DOHH2 (cell line): ENCODE measurements around the gene UBE2R2.

ENCODE experiments used
- EZH2phosphoT487 ChIP-seq: fragments of 200-600 bp; sonication (generic); IDR thresholded peaks from 2 replicates; pipeline ENCODE4 v1.6.1; 2017; ENCODE audit warnings: borderline replicate concordance, mild to moderate bottlenecking, antibody characterized with exemption, low read length, moderate library complexity, mixed read lengths
- TF ChIP-seq, protein P1 (sequence below): fragments of 200-600 bp; sonication (generic); IDR thresholded peaks from one replicate; pipeline ENCODE4 v1.5.1; 2014; ENCODE audit warnings: antibody characterized with exemption, mild to moderate bottlenecking, low read depth, low read length; ENCODE audit not compliant: poor library complexity, severe bottlenecking

DNA sequence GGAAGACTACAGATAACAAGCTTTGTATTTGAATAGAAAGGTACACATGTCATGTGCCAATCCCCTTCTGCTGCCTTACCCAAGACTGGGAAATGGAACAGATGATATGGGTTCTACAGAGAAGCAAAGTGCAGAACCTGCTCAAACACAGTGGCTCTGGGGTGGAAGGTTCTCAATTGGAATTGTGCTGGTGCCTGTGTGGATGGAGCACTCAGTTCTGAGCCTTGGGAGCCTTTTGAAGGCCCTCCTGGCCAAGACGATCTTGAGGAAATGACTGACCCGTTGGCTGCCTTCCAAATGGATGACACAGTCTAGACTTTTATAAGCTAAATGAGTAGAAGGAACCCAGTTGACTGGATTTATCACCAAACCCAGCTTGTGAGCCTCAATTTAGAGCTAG is 25.8 kb upstream of the UBE2R2 start:
- no peak for TF ChIP-seq EZH2phosphoT487
- TF ChIP-seq, protein P1, sequence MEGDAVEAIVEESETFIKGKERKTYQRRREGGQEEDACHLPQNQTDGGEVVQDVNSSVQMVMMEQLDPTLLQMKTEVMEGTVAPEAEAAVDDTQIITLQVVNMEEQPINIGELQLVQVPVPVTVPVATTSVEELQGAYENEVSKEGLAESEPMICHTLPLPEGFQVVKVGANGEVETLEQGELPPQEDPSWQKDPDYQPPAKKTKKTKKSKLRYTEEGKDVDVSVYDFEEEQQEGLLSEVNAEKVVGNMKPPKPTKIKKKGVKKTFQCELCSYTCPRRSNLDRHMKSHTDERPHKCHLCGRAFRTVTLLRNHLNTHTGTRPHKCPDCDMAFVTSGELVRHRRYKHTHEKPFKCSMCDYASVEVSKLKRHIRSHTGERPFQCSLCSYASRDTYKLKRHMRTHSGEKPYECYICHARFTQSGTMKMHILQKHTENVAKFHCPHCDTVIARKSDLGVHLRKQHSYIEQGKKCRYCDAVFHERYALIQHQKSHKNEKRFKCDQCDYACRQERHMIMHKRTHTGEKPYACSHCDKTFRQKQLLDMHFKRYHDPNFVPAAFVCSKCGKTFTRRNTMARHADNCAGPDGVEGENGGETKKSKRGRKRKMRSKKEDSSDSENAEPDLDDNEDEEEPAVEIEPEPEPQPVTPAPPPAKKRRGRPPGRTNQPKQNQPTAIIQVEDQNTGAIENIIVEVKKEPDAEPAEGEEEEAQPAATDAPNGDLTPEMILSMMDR: no peak
